Measurements from ENCODE around the gene ALK. TPM values are rescaled to one million over a fixed set of nuclear protein-coding genes. Genes with fewer than 3 reads are reported as not detected.
"Not testable (repeated sequence)": the region's sequence is repeated elsewhere in the genome, so short reads cannot be mapped to it uniquely, and the experiment has no call there.

The ALK gene
- total RNA-seq, 2 donors from 2014 or later = 0.16 to 0.26 TPM

DNA sequence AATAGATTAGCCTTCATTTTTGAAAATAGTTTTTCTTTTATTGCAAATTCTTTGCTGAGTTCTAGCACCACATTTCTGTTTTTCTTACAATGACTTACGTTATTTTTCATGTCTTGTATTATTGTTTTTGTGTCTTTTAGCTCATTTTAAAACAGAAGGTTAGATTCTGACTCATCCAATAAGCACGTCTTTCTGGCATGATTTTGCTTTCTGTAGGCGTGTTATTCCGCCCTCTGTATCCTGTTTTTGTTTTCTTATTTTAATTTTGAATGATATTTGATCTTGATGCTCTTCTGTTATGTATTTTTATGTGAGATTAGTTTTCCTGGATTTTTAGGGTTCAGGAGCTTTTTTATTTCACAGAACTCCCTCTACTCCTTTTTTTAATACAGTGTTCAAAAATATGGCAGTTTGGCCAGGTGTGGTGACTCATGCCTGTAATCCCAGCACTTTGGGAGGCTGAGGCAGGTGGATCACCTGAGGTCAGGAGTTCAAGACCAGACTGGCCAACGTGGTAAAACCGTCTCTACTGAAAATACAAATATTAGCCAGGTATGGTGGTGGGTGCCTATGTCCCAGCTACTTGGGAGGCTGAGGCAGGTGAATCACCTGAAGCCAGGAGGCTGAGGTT lies 661.1 kb downstream of the ALK start:
- DNase-seq (ENCODE audit: low spot score) = no peak
- Histone ChIP-seq H3K4me3 (no peak overlapping the region), H3K4me1 (no peaks in the 10 kb centered on the region), H3K27me3 (no peaks in the 10 kb centered on the region), H3K36me3 (no peaks in the 10 kb centered on the region), H3K9me3 (no peaks in the 10 kb centered on the region), H3K27ac (no peak overlapping the region)
- TF ChIP-seq, protein P1, sequence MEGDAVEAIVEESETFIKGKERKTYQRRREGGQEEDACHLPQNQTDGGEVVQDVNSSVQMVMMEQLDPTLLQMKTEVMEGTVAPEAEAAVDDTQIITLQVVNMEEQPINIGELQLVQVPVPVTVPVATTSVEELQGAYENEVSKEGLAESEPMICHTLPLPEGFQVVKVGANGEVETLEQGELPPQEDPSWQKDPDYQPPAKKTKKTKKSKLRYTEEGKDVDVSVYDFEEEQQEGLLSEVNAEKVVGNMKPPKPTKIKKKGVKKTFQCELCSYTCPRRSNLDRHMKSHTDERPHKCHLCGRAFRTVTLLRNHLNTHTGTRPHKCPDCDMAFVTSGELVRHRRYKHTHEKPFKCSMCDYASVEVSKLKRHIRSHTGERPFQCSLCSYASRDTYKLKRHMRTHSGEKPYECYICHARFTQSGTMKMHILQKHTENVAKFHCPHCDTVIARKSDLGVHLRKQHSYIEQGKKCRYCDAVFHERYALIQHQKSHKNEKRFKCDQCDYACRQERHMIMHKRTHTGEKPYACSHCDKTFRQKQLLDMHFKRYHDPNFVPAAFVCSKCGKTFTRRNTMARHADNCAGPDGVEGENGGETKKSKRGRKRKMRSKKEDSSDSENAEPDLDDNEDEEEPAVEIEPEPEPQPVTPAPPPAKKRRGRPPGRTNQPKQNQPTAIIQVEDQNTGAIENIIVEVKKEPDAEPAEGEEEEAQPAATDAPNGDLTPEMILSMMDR (IDR thresholded peaks at IDR 0.05) = no peak

GRCh38 chr2:29259221-29259620 lies 662.2 kb downstream of the ALK start:
- Histone ChIP-seq H3K36me3 (no peaks in the 10 kb centered on the region), H3K27ac (no peak overlapping the region), H3K27me3 (no peaks in the 10 kb centered on the region), H3K9me3 (no peaks in the 10 kb centered on the region), H3K4me1 (no peaks in the 10 kb centered on the region), H3K4me3 (no peak overlapping the region)
- TF ChIP-seq, protein P1 (IDR thresholded peaks at IDR 0.05) = no peak
- no peak for DNase-seq (ENCODE audit: low spot score)

- no peak overlapping the region for H3K4me3 ChIP-seq
- H3K4me1 ChIP-seq = no peaks in the 10 kb centered on the region
- no peaks in the 10 kb centered on the region for H3K27me3 ChIP-seq
- TF ChIP-seq, protein P1 (IDR thresholded peaks at IDR 0.05) = no peak
- H3K27ac ChIP-seq = no peak overlapping the region
- no peaks in the 10 kb centered on the region for H3K9me3 ChIP-seq
- no peaks in the 10 kb centered on the region for H3K36me3 ChIP-seq
- no peak for DNase-seq (ENCODE audit: low spot score)
Measured at GRCh38 chr2:29255004-29255403, 666.4 kb downstream of the ALK start.

- H3K27ac ChIP-seq; H3K4me1 ChIP-seq; H3K36me3 ChIP-seq; H3K9me3 ChIP-seq; H3K27me3 ChIP-seq; H3K4me3 ChIP-seq; DNase-seq (ENCODE audit: low spot score): not testable (repeated sequence)
Measured at GRCh38 chr2:29253495-29254275, 667.7 kb downstream of the ALK start.

DNA sequence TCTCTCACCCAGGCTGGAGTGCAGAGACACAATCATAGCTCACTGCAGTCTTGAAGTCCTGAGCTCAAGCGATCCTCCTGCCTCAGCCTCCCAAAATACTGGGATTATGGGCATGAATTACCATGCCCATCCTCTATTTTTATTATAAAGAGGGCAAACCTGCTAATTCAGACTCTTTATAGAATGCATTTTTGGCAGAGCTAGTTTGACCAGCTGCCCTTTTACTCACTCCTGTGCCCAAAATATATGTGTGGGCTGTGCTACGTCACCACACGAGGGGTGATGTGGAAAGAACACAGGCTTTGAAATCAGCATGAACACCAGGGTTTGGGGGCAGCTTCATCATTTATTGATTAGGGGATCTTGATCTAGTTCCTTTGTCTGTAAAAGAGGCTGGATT lies 668.4 kb downstream of the ALK start:
- TF ChIP-seq, protein P1 (IDR thresholded peaks at IDR 0.05) = no peak
- Histone ChIP-seq H3K36me3 (no peaks in the 10 kb centered on the region), H3K9me3 (no peaks in the 10 kb centered on the region), H3K4me1 (no peaks in the 10 kb centered on the region), H3K27me3 (no peaks in the 10 kb centered on the region), H3K4me3 (no peak overlapping the region), H3K27ac (no peak overlapping the region)
- no peak for DNase-seq (ENCODE audit: low spot score)

GRCh38 chr2:29251406-29251805 lies 670.0 kb downstream of the ALK start:
- Histone ChIP-seq H3K9me3 (no peaks in the 10 kb centered on the region), H3K4me3 (no peak overlapping the region), H3K27ac (no peak overlapping the region), H3K4me1 (no peaks in the 10 kb centered on the region), H3K36me3 (no peaks in the 10 kb centered on the region), H3K27me3 (no peaks in the 10 kb centered on the region)
- no peak for DNase-seq (ENCODE audit: low spot score)
- TF ChIP-seq, protein P1 (IDR thresholded peaks at IDR 0.05) = no peak

Data from right atrium auricular region (tissue), 2 donors.